ENCODE measurements around the gene LRATD1.

The LRATD1 gene

GRCh38 chr2:14633461-14634181, 1.1 kb downstream of the LRATD1 start:
- DNase-seq (ENCODE audit: low read depth in 3 of 3, low spot score in 1 of 3) = no peak

- DNase-seq (ENCODE audit: low read depth in 3 of 3, low spot score in 1 of 3) = no peak
These were observed 1.6 kb downstream of the LRATD1 start for GRCh38 chr2:14634182-14634488.

- DNase-seq (ENCODE audit: low read depth in 3 of 3, low spot score in 1 of 3) = no peak
These were observed 2.2 kb downstream of the LRATD1 start for GRCh38 chr2:14634489-14635390.

GRCh38 chr2:14635391-14635871, 2.9 kb downstream of the LRATD1 start:
- DNase-seq (ENCODE audit: low read depth in 3 of 3, low spot score in 1 of 3) = no peak

GRCh38 chr2:14638488-14638887, 6.0 kb downstream of the LRATD1 start:
- no peak for DNase-seq (ENCODE audit: low read depth in 3 of 3, low spot score in 1 of 3)

GRCh38 chr2:14641116-14641515, 8.6 kb downstream of the LRATD1 start:
- DNase-seq (ENCODE audit: low read depth in 3 of 3, low spot score in 1 of 3) = no peak

GRCh38 chr2:14642499-14642898, 10.0 kb downstream of the LRATD1 start:
- no peak for DNase-seq (ENCODE audit: low read depth in 3 of 3, low spot score in 1 of 3)

- DNase-seq (ENCODE audit: low read depth in 3 of 3, low spot score in 1 of 3) = no peak
These were observed 15.2 kb downstream of the LRATD1 start for GRCh38 chr2:14647714-14648113.

- DNase-seq (ENCODE audit: low read depth in 3 of 3, low spot score in 1 of 3) = no peak
These were observed 17.5 kb downstream of the LRATD1 start for GRCh38 chr2:14650066-14650465.

GRCh38 chr2:14654835-14655282, 22.3 kb downstream of the LRATD1 start:
- DNase-seq (ENCODE audit: low read depth in 3 of 3, low spot score in 1 of 3) = no peak

- DNase-seq (ENCODE audit: low read depth in 3 of 3, low spot score in 1 of 3) = no peak
These were observed 23.6 kb downstream of the LRATD1 start for GRCh38 chr2:14656146-14656545.

GRCh38 chr2:14661163-14661562, 28.6 kb downstream of the LRATD1 start:
- DNase-seq (ENCODE audit: low read depth in 3 of 3, low spot score in 1 of 3) = no peak

- no peak for DNase-seq (ENCODE audit: low read depth in 3 of 3, low spot score in 1 of 3)
These were observed 40.9 kb downstream of the LRATD1 start for GRCh38 chr2:14673351-14673875.

- no peak for DNase-seq (ENCODE audit: low read depth in 3 of 3, low spot score in 1 of 3)
These were observed 43.0 kb downstream of the LRATD1 start for GRCh38 chr2:14675489-14675888.

GRCh38 chr2:14676371-14676770, 43.9 kb downstream of the LRATD1 start:
- no peak for DNase-seq (ENCODE audit: low read depth in 3 of 3, low spot score in 1 of 3)

GRCh38 chr2:14677039-14677438, 44.5 kb downstream of the LRATD1 start:
- no peak for DNase-seq (ENCODE audit: low read depth in 3 of 3, low spot score in 1 of 3)

- DNase-seq (ENCODE audit: low read depth in 3 of 3, low spot score in 1 of 3) = no peak
These were observed 46.2 kb downstream of the LRATD1 start for GRCh38 chr2:14678761-14679160.

- no peak for DNase-seq (ENCODE audit: low read depth in 3 of 3, low spot score in 1 of 3)
These were observed 49.1 kb downstream of the LRATD1 start for GRCh38 chr2:14681608-14682007.
